ENCODE results near the gene ARHGEF12.

DNA sequence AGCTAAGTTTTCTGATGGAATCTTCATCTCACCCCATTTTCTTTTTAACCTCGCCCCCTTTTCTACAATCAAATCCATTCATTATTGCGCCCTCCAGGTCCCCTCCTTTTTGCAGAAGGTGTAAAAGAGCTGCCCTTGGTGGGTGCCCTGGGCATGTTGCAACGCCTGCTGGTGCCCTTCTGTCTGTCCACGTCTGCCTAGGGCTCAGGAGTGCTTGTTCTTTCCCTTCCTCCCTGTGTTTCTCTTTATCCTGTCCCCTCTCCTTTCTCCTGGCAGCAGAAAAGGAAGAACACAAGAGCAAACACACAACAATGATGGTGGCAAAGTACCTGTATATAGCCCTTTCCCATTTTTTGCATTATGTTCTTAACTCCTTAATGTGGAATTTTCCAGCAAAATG lies 17.3 kb upstream of the ARHGEF12 start:
- no peak for TF ChIP-seq ZNF274 (IDR thresholded peaks at IDR 0.05; ENCODE audit: low read depth, low read length)
- no peak for TF ChIP-seq YY1 (IDR thresholded peaks at IDR 0.05; ENCODE audit: insufficient read depth, insufficient read length)

Measured in NT2/D1 (cell line).